ENCODE results near the gene CRYGN.

CRYGN gene

DNA sequence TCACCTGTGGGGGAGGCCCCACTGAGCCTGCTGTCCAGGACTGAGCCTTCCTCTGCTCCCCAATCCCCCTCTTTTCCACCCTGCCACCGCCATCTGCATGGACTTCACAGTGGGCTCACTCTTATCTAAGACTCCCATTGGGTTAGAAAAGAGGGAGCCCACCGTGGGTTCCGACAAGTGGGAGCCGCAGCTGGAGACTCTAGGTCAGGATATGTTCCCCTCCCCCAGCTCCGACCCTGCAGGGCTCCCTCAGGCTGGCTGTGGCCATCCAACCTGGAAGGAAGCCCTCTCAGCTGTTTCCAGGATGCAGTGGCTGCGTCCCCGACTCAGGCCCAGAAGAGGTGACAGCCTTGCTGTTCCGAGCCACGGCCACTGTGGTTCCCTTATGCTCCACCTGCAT is 34.9 kb downstream of the CRYGN start:
- DNase-seq, result no peak

DNA sequence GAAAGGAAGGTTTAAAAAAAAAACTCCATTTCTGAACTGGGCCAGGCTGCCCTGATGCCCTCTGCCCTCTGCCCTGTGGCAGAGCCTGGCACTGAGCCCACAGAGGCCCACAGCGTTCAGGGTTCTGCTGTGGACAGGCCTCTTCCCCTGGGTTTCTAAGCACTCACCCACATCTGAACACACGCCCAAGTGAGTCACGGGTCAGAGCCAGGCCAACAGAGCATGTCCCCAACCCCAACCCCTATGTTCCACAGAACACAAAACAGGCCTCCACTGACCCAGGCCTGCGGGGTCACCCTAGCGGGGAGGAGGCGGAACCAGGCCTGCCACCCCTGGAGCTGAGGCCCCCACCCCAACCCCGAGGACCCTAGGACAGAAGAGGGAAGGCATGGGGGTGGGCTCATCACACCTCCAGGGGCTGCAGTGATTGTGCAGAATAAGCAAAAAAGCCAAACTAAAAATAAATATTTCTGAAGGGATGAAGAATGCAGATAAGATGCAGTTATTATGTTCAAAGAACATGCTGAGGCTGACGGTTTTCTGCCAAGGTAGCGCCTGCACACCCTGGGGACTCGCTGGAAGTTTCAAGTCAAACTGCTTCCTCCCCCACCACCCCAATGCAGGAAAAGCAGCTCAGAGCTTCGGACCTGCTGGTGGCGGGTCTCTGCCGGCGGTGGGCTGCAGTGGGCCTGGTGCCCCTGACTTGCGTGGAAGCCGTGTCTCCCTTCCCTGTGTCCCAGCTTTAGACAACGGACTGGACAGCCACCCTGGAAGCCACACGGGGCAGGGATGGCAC is 35.5 kb downstream of the CRYGN start:
- no peak for DNase-seq

DNA sequence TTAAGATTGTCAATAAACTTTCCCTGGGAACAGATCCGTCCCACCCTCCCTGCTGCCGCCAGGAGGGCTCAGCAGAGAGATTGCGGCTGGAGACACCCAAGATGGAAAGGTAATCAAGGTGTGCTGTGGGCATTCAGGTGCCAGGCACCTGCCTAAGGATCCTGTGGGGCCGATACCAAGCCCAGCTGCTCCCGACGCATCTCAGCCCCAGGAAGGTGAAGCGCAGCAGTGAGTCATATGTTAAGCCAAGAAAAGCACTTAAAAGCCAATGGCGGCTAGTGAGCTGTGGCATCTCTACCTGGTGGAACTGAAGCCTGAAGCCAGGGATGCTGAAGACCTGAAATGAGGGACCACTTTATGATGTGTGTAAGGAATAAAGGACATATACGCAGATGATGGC is 36.2 kb downstream of the CRYGN start:
- no peak for DNase-seq

DNA sequence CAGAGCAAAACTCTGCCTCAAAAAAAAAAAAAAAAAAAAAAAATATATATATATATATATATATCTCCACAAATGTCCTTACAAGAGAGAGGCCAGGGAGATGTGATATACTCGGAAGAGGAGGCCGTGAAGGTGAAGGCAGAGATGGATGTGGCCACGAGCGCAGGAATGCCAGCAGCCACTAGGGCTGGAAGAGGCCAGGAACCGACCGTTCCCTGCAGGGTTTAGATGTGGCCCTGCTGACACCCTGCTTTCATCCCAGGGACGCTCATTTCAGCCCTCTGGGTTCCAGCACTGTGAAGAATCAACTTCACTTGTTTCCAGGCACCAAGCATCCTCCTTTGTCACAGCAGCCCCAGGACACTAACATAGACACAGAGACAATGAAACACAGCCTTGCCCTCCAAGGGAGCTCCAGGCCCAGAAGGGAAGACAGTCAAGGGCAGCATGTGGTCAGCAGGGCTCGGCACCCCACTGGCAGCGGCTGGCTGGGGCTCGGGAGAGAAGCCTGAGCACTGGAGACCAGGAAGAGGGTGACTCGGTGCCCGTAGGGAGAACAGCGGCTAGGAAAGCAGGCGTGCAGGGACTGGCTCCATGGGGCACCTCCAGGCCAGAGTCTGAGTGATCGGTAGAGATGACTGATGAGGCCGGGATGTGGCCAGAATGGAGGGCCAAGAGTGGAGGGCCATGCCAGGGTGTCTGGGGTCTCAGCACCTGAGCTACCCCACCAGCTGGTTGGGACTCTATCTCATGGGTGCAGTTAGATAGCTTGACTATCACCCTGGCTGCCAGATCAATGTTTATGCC is 37.7 kb downstream of the CRYGN start:
- DNase-seq, result no peak

DNA sequence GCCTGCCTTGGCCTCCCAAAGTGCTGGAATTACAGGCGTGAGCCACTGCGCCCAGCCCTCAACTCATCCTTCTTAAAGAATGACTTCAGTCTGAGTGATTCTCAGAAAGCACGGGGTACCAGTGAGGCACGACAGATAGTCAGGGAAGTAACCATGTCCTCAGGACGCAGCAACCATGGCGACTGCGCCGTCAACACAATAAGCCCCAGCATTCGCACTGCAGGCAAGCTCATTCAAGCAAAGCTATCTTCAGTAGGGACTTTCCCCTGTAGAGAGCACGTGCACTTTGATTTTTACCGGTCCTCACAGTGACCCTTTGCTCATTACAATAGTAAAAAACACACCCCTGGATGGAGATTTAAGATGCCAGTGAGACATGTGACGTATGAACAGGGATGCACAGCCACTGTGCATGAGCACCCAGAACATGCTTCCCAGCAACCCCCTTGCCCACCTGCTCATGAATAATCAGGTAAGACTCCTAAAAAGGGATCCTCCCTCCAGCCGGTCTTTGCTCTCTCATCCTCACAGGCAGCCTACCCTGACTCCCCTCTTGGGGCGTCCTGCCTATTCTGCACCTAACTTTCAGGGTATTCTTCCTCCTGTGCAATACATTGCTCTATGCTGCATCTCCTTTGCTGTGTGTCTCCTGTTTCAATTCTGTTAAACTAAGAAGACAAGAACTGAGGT is 39.2 kb downstream of the CRYGN start:
- no peak for DNase-seq

- no peak for DNase-seq
Measured at GRCh38 chr7:151399906-151400305, 40.0 kb downstream of the CRYGN start.

- no peak for DNase-seq
Measured at GRCh38 chr7:151399305-151399601, 40.7 kb downstream of the CRYGN start.

DNA sequence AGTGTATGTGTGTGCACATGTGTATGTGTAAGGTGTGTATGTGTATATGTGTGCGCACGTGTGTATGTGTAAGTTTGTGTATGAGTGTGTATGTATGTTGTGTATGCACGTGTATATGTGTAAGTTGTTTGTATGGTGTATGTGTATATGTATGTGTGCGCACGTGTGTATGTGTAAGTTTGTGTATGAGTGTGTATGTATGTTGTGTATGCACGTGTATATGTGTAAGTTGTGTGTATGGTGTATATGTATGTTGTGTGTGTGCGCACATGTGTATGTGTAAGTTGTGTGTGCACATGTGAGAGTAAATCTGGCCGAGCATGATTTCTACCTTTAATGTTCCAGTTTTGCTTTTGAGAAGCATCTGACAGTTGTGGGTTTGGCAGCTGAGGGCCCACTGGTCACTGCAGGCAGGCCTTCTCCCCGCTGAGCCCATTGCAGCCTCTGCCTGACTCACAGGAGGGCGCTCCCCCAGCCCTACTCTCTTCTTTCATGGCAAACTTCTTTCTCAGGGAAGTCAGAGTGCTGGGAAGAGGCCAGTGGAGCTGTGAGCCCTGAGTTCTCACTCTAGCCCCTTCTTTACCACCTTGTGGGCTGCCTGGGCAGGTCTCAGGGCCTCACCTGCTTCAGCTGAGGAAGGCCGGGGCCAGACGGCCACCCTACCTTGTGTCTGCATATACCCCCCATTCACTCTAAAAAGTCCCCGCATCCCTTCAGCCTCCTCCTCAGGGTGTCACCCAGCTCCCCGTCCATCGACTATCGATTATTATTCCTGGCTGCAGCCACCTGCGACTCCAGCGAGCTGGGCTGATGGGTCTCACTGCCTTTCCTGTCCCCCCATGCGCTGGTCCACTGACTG is 41.3 kb downstream of the CRYGN start:
- DNase-seq, result no peak

DNA sequence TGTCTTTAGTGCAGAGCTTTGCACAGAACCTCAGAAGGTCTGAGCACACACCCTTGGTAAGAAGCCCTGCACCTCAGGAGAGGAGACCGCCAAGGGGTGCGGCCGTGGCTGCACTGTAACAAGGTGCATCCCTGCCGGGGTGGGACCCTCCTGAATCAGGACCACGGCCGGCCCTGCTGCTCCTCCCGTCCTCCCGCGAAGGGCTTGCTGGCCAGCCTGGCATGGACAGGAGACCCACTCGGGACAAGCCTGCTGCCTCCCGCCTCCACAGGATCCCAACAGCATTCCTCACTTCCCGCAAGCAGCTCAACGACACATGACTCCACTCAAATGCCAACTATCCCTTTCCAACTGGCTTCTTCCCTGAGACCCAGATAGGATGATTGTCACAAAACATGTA is 42.9 kb downstream of the CRYGN start:
- DNase-seq, result no peak

DNA sequence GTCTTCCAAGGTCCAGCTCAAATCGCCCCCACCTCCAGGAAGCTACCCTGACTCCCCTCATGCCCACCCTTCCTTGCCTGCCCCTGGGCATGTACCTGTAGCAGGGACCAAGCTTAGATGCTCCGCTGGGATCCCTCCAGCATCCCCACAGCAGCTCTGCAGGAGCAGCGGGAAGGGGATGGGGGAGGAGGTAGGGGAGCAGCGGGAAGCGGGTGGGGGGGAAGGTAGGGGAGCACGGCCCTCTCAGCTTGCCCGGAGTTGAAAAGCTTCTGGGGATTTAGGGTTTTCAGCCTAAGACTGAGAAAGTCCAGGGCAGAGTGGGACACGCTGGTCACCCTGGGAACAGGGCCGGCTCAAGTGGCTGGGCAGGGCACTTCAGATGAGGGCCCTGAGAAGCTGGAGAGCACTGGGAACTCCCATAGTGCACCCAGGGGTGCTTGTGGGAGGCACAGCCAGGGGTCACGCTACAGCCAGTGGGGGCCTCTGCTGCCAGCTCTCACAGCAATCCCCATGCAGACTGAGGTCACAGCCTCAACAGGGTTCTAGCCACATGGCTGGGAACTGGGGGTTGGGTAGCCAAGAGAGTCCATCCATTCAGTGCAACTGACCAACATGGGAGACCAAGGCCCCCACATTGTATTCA is 43.5 kb downstream of the CRYGN start:
- no peak for DNase-seq

- no peak for DNase-seq
Measured at GRCh38 chr7:151395036-151395367, 44.9 kb downstream of the CRYGN start.

- DNase-seq, result no peak
Measured at GRCh38 chr7:151394076-151395035, 45.6 kb downstream of the CRYGN start.

DNA sequence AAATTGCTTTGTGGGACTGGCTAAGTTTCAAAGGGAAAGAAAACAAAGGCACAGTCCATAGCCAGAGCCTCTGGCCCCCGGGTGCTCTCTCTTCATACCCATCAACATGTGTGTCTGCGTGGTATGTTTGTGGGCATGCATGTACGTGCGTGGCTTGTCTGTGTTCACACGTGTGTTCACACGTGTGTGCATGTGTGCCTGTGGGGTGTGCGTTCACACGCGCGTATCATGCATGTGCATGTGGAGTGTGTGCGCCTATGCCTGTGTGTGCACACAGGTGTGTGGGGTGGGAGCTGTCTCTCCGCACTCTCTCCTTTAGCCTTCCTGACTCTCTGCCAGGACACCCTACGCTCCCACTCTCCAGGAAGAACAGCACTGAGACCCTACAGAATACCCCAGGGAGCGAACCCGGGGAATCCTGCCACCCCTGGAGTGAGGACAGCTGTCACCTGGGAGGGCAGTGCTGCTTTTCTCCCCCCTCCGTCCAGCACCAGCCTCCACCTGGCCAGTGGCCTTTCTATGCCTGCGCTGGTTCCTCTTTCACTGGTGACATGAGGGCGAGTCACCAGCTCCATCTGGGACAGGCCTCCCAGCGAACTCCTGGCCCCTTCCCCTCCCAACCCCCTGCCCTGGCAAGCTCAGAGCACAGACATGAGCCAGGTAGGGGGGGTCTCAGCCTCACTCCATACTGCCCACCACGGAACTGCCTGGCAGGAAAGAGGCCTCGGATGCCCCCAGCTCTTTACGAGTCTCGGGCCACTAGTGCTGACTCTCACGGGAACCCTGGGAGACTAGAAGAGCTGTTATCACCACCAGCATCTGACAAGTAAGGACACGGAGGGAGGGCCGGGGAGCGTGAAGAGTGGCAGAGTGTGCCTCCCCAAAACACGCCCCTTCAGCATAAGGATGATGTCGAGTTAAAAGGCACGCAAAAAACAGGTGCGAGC is 46.6 kb downstream of the CRYGN start:
- DNase-seq, result no peak

DNA sequence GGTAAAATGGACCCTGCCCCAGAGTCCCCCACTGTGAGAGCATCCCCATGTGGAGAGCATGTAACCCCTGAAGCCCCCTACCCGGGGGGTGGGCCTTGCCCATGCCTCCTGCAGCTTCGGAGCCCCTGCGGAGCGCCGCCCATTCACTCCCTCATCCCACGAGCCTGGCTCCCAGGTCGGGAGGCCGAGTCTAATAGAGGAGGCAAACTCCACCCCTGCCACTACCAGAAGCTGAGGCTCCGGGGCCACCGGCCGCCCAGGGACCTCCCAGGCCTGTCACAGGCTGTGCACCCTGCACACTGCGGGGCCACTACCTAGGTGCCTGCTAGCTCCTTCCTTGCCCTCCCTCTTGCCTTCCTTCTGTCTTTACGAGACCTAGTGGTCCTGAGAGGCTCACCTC is 47.5 kb downstream of the CRYGN start:
- no peak for DNase-seq

GRCh38 chr7:151392002-151392401 is 47.9 kb downstream of the CRYGN start:
- no peak for DNase-seq

- DNase-seq, result no peak
Measured at GRCh38 chr7:151391358-151391730, 48.6 kb downstream of the CRYGN start.

GRCh38 chr7:151390598-151391357 is 49.2 kb downstream of the CRYGN start:
- no peak for DNase-seq

DNA sequence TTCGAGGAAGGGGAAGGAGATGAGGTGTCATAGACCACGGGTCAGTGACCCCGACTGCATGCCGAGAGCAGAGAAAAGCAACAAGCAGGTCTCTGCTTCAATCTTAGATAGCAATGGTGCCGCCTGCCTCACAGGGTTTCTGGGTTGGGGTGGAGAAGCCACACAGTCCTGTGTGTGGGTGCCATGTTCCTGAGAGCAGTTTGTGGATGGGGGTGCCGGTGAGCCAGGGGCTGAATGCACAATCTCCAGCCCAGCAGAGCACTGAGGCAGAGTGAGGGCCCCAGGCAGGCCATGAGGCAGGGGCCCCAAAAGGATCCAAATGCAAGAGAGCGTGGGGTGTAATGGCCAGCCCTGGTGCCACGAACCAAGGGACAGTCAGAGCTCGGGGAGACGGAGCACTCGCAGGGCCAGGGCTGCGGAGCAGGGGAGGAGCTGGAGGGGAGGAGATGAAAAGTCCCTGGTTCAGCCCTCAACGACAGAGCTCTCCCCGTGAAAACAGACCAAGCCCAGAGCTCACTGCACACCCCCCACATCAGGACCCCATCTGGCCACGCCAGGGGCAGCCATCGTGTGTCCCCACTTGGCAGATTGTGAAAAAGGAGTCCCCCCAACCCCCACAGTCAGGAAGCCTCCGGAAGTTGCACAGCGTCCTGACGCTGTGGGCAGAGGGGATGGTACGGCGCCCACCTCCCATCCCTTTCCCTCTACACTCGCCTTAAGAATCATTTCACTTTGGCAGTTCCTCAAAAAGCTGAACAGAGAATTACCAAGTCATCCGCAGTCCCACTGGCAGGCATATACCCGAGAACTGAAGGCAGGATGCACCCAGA is 50.0 kb downstream of the CRYGN start:
- no peak for DNase-seq
